GM12878 (cell line): ENCODE results near the gene AIFM3. TPM values are rescaled to one million over a fixed set of nuclear protein-coding genes. Genes with fewer than 3 reads are reported as not detected.

ENCODE experiments used
- BMI1 ChIP-seq: fragments of 450-650 bp; IDR thresholded peaks from 2 replicates; pipeline ENCODE4 v1.6.1; 2016; ENCODE audit warnings: mild to moderate bottlenecking, moderate library complexity, borderline replicate concordance
- CBFB ChIP-seq: IDR thresholded peaks from 2 replicates; pipeline ENCODE4 v1.6.1; 2016; ENCODE audit warnings: antibody characterized with exemption, low read depth
- EED ChIP-seq: sonication (generic); IDR thresholded peaks from 2 replicates; pipeline ENCODE4 v1.6.1; 2016; ENCODE audit warnings: antibody characterized with exemption, low read depth
- EGR1 ChIP-seq, 2 experiments: IDR thresholded peaks; 1 replicate in 1 of 2; 2 replicates in 1 of 2; pipeline ENCODE4 v1.6.1; 2011 to 2012; ENCODE audit warnings: low read depth in 2 of 2, low read length in 2 of 2, borderline replicate concordance in 1 of 2, mild to moderate bottlenecking in 1 of 2, moderate library complexity in 1 of 2
- ESRRA ChIP-seq: IDR thresholded peaks from 2 replicates; pipeline ENCODE4 v1.6.1; 2012; ENCODE audit warnings: mild to moderate bottlenecking, low read length, improper control_type of control experiment
- GATAD2B ChIP-seq: fragments of 450-650 bp; conservative IDR thresholded peaks from 2 replicates; pipeline ENCODE4 v1.6.1; 2017; ENCODE audit warnings: low read depth, mild to moderate bottlenecking, moderate library complexity
- LARP7 ChIP-seq: fragments of 450-650 bp; IDR thresholded peaks from 2 replicates; pipeline ENCODE4 v1.6.1; 2017; ENCODE audit warnings: mild to moderate bottlenecking
- MXI1 ChIP-seq: fragments of 150-350 bp; IDR thresholded peaks from 2 replicates; pipeline ENCODE4 v1.6.1; 2011; ENCODE audit warnings: low read depth, mild to moderate bottlenecking, inconsistent platforms, low read length, improper control_type of control experiment
- NBN ChIP-seq: fragments of 450-650 bp; IDR thresholded peaks from 2 replicates; pipeline ENCODE4 v1.6.1; 2016
- NFYB ChIP-seq: IDR thresholded peaks from 2 replicates; pipeline ENCODE4 v1.6.1; 2011; ENCODE audit warnings: low read depth, mild to moderate bottlenecking, low read length, improper control_type of control experiment, moderate library complexity; ENCODE audit not compliant: insufficient read depth
- POLR2AphosphoS2 ChIP-seq: IDR thresholded peaks from 2 replicates; pipeline ENCODE4 v1.6.1; 2011; ENCODE audit warnings: low read depth, mild to moderate bottlenecking, low read length, improper control_type of control experiment, moderate library complexity
- RB1 ChIP-seq: fragments of 450-650 bp; formaldehyde crosslinking; IDR thresholded peaks from 2 replicates; pipeline ENCODE4 v1.6.1; 2017; ENCODE audit warnings: mild to moderate bottlenecking, borderline replicate concordance
- SMARCA5 ChIP-seq: fragments of 450-650 bp; IDR thresholded peaks from 2 replicates; pipeline ENCODE4 v1.6.1; 2017; ENCODE audit warnings: mild to moderate bottlenecking
- SMC3 ChIP-seq: IDR thresholded peaks from 2 replicates; pipeline ENCODE4 v1.6.1; 2011; ENCODE audit warnings: low read length, improper control_type of control experiment, borderline replicate concordance
- SUZ12 ChIP-seq: fragments of 200-600 bp; sonication (generic); IDR thresholded peaks from one replicate; pipeline ENCODE4 v1.6.1; 2018; ENCODE audit warnings: antibody characterized with exemption, mild to moderate bottlenecking; ENCODE audit not compliant: unreplicated experiment
- TBL1XR1 ChIP-seq: IDR thresholded peaks from 2 replicates; pipeline ENCODE4 v1.6.1; 2012; ENCODE audit warnings: low read depth, low read length, improper control_type of control experiment
- TCF12 ChIP-seq: IDR thresholded peaks from 2 replicates; pipeline ENCODE4 v1.6.1; 2011; ENCODE audit warnings: low read depth, mild to moderate bottlenecking, low read length
- WRNIP1 ChIP-seq: IDR thresholded peaks from 2 replicates; pipeline ENCODE4 v1.6.1; 2011; ENCODE audit warnings: low read depth, low read length, improper control_type of control experiment, borderline replicate concordance
- ZBED1 ChIP-seq: IDR thresholded peaks from 2 replicates; pipeline ENCODE4 v1.6.1; 2016; ENCODE audit warnings: borderline replicate concordance
- ZNF274 ChIP-seq: IDR thresholded peaks from one replicate; pipeline ENCODE4 v1.8.0; 2011; ENCODE audit not compliant: insufficient read length, insufficient read depth
- polyA plus RNA-seq, 11 experiments: library from polyadenylated mRNA; depleted of rRNA in 4 of 11; unstranded in 6 of 11; stranded (reverse) in 5 of 11; fragments of >200 nt; fragmentation: Nextera tagmentation in 4 of 11; fragmentation: Illumina TruSeq in 1 of 11; extraction: Ambion mirVana in 4 of 11; extraction: Trizol in 1 of 11; gene quantifications; 1 replicate in 1 of 11; 2 replicates in 10 of 11; pipeline versions ENCODE4 v1.2.1 to v1.2.3, GENCODE V29; 2011 to 2016; ENCODE audit warnings: inconsistent platforms in 2 of 11, missing spikeins in 2 of 11, low read depth in 1 of 11
- total RNA-seq, 4 experiments: library from RNA; depleted of rRNA in 3 of 4; stranded (reverse); fragments of >200 nt in 3 of 4; fragmentation: Illumina TruSeq in 1 of 4; extraction: Trizol in 1 of 4; gene quantifications; 2 replicates each; pipeline versions ENCODE4 v1.2.1 to v1.2.3, GENCODE V29; 2013 to 2021
- TF ChIP-seq, protein P1 (sequence below): IDR thresholded peaks from 2 replicates; pipeline ENCODE4 v1.6.1; 2011; ENCODE audit warnings: mild to moderate bottlenecking, low read depth, low read length, moderate library complexity; ENCODE audit not compliant: insufficient replicate concordance
- TF ChIP-seq, protein P2 (sequence below): fragments of 450-650 bp; IDR thresholded peaks from 2 replicates; pipeline ENCODE4 v1.6.1; 2017; ENCODE audit warnings: mild to moderate bottlenecking
- TF ChIP-seq, protein P3 (sequence below): fragments of 450-650 bp; IDR thresholded peaks from 2 replicates; pipeline ENCODE4 v1.6.1; 2016; ENCODE audit warnings: mild to moderate bottlenecking, moderate library complexity, borderline replicate concordance
- TF ChIP-seq, protein P4 (sequence below): fragments of 450-650 bp; IDR thresholded peaks from 2 replicates; pipeline ENCODE4 v1.6.1; 2016; ENCODE audit warnings: mild to moderate bottlenecking

Gene AIFM3
- total and polyA plus RNA-seq, 10 of the 15 experiments (the other 5 are each of a cell fraction or from before 2014, with no cell fraction given) = 0.06 to 0.34 (median 0.21) TPM; not detected in 6

DNA sequence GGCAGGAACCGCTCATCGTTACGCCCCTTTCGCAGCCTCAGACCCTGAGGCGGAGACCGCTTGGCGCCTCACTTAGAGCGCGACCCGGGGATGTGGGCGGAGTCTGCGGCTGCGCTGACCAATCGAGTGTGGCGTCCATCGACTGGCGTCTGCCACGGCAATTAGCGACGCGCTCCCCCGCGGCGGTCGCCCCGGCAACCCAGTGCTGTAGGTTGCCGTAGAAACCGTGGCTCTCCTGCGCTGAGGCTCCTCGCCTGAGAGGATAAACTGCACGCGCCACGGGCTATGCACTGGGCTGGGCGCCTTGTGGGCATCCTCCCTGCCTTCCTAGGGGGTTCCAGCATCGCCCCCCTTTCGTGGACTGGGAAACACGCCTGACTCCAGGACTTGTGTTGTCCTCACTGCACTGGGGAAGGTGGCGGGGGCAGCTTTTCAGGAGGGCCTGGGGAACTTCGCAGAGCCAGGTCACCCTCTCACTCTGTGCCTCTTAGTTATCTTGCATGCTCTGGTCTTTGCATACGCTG lies 47.2 kb downstream of the AIFM3 start (continued):
- TF ChIP-seq EGR1 (IDR thresholded peaks at IDR 0.05; ENCODE audit: borderline replicate concordance in 1 of 2, low read depth in 2 of 2, low read length in 2 of 2) = no peak; a peak in 1 of 3 replicates
- no peak for TF ChIP-seq SUZ12
- TF ChIP-seq RB1 = no peak
- TF ChIP-seq EED = no peak
- no peak for TF ChIP-seq ESRRA
- no peak for TF ChIP-seq SMC3
- TF ChIP-seq LARP7 = peak; percentile 63; the same call in 1 of the 2 replicates
- TF ChIP-seq ZNF274 = no peak
- no peak for TF ChIP-seq WRNIP1
- no peak for TF ChIP-seq ZBED1
- TF ChIP-seq TBL1XR1 = no peak
- TF ChIP-seq NBN = no peak
- no peak for TF ChIP-seq POLR2AphosphoS2
- TF ChIP-seq, protein P1, sequence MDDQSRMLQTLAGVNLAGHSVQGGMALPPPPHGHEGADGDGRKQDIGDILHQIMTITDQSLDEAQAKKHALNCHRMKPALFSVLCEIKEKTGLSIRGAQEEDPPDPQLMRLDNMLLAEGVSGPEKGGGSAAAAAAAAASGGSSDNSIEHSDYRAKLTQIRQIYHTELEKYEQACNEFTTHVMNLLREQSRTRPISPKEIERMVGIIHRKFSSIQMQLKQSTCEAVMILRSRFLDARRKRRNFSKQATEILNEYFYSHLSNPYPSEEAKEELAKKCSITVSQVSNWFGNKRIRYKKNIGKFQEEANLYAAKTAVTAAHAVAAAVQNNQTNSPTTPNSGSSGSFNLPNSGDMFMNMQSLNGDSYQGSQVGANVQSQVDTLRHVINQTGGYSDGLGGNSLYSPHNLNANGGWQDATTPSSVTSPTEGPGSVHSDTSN = peak; percentile 79
- TF ChIP-seq, protein P2, sequence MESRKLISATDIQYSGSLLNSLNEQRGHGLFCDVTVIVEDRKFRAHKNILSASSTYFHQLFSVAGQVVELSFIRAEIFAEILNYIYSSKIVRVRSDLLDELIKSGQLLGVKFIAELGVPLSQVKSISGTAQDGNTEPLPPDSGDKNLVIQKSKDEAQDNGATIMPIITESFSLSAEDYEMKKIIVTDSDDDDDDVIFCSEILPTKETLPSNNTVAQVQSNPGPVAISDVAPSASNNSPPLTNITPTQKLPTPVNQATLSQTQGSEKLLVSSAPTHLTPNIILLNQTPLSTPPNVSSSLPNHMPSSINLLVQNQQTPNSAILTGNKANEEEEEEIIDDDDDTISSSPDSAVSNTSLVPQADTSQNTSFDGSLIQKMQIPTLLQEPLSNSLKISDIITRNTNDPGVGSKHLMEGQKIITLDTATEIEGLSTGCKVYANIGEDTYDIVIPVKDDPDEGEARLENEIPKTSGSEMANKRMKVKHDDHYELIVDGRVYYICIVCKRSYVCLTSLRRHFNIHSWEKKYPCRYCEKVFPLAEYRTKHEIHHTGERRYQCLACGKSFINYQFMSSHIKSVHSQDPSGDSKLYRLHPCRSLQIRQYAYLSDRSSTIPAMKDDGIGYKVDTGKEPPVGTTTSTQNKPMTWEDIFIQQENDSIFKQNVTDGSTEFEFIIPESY = no peak
- no peak for TF ChIP-seq CBFB
- TF ChIP-seq, protein P3, sequence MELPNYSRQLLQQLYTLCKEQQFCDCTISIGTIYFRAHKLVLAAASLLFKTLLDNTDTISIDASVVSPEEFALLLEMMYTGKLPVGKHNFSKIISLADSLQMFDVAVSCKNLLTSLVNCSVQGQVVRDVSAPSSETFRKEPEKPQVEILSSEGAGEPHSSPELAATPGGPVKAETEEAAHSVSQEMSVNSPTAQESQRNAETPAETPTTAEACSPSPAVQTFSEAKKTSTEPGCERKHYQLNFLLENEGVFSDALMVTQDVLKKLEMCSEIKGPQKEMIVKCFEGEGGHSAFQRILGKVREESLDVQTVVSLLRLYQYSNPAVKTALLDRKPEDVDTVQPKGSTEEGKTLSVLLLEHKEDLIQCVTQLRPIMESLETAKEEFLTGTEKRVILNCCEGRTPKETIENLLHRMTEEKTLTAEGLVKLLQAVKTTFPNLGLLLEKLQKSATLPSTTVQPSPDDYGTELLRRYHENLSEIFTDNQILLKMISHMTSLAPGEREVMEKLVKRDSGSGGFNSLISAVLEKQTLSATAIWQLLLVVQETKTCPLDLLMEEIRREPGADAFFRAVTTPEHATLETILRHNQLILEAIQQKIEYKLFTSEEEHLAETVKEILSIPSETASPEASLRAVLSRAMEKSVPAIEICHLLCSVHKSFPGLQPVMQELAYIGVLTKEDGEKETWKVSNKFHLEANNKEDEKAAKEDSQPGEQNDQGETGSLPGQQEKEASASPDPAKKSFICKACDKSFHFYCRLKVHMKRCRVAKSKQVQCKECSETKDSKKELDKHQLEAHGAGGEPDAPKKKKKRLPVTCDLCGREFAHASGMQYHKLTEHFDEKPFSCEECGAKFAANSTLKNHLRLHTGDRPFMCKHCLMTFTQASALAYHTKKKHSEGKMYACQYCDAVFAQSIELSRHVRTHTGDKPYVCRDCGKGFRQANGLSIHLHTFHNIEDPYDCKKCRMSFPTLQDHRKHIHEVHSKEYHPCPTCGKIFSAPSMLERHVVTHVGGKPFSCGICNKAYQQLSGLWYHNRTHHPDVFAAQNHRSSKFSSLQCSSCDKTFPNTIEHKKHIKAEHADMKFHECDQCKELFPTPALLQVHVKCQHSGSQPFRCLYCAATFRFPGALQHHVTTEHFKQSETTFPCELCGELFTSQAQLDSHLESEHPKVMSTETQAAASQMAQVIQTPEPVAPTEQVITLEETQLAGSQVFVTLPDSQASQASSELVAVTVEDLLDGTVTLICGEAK = 0 out of 2 replicates have a peak, but pooled peaks have one; percentile 50
- TF ChIP-seq TCF12 = no peak
- no peak for TF ChIP-seq GATAD2B
- peak; percentile 51; the same call in 1 of the 2 replicates for TF ChIP-seq NFYB
- no peak for TF ChIP-seq SMARCA5
- TF ChIP-seq MXI1 = peak; percentile 96
- TF ChIP-seq, protein P4, sequence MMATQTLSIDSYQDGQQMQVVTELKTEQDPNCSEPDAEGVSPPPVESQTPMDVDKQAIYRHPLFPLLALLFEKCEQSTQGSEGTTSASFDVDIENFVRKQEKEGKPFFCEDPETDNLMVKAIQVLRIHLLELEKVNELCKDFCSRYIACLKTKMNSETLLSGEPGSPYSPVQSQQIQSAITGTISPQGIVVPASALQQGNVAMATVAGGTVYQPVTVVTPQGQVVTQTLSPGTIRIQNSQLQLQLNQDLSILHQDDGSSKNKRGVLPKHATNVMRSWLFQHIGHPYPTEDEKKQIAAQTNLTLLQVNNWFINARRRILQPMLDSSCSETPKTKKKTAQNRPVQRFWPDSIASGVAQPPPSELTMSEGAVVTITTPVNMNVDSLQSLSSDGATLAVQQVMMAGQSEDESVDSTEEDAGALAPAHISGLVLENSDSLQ = peak; percentile 92
- TF ChIP-seq BMI1 = peak; percentile 96
